Gastroesophageal sphincter (tissue), 3 donors: ENCODE measurements around the gene PRR5L.

Source experiments
- EP300 ChIP-seq: sonication (generic); formaldehyde crosslinking; IDR thresholded peaks from one replicate; pipeline ENCODE4 v1.6.1; 2017; ENCODE audit warnings: antibody characterized with exemption, mild to moderate bottlenecking
- POLR2A ChIP-seq, 2 donors: fragments of 450-650 bp; IDR thresholded peaks; one replicate each; pipeline ENCODE4 v1.6.1; 2017; ENCODE audit warnings: antibody characterized with exemption in 2 of 2, mild to moderate bottlenecking in 2 of 2, moderate library complexity in 1 of 2
- POLR2AphosphoS5 ChIP-seq: sonication (generic); formaldehyde crosslinking; IDR thresholded peaks from one replicate; pipeline ENCODE4 v1.6.1; 2017; ENCODE audit warnings: antibody characterized with exemption
- TF ChIP-seq, protein P1 (sequence below), 4 experiments: fragments of 200-600 bp in 2 of 4; fragments of 450-650 bp in 2 of 4; sonication (generic) in 1 of 4; IDR thresholded peaks; one replicate each; pipeline ENCODE4 v1.5.1; 2017 to 2019; ENCODE audit warnings: antibody characterized with exemption in 4 of 4, mild to moderate bottlenecking in 2 of 4, moderate library complexity in 2 of 4

DNA sequence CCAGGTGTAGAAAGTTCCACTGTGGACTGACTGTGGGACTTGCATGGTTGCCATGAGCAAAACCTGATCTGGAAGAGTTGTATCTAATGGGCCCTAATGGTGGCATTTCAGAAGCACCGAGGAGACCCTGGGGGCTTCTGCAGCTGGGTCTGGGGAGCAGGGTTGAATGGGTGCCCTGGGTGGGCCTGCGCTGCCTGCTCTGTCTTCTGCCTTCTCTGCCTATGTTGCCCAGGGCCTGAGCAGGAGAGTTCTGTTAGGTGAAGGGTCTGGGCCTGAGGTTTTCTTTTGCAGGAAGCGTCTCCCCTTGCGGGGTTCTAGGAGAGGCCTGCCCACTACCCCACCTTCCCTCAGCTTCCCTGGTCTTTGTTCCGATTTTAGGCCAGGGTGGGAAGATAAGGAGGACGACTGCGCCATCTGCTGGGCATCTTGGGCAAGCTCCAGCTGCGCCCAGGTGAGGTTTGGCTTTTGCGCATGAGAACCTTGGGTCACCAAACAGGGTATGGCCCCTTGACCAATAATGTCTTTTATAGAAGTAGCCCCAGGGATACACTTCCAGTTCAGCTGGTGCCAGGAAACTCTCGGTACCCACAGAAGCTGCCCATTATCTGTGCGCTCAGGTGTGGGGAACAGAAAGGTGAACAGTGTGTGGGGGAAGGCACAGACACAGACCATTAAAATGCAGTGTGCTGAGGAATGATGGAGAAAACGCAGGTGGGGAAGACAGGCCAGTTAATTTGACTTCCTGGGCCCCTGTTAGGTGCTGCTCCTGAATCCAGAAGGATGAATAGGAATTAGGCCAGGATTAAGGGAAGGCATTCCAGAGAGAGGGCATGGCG lies 30.1 kb upstream of the PRR5L start:
- TF ChIP-seq, protein P1, sequence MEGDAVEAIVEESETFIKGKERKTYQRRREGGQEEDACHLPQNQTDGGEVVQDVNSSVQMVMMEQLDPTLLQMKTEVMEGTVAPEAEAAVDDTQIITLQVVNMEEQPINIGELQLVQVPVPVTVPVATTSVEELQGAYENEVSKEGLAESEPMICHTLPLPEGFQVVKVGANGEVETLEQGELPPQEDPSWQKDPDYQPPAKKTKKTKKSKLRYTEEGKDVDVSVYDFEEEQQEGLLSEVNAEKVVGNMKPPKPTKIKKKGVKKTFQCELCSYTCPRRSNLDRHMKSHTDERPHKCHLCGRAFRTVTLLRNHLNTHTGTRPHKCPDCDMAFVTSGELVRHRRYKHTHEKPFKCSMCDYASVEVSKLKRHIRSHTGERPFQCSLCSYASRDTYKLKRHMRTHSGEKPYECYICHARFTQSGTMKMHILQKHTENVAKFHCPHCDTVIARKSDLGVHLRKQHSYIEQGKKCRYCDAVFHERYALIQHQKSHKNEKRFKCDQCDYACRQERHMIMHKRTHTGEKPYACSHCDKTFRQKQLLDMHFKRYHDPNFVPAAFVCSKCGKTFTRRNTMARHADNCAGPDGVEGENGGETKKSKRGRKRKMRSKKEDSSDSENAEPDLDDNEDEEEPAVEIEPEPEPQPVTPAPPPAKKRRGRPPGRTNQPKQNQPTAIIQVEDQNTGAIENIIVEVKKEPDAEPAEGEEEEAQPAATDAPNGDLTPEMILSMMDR (IDR thresholded peaks at IDR 0.05) = peak; percentile 40 to 81 (median 72)
- no peak for TF ChIP-seq POLR2A (IDR thresholded peaks at IDR 0.05)
- no peak for TF ChIP-seq POLR2AphosphoS5
- TF ChIP-seq EP300 = no peak
